GM23248 (cell line): Measurements from ENCODE around the gene NAGS.

Experiments used
- EZH2 ChIP-seq: fragments of 200-600 bp; sonication (generic); IDR thresholded peaks from 2 replicates; pipeline ENCODE4 v1.6.1; 2018; ENCODE audit warnings: antibody characterized with exemption, mild to moderate bottlenecking; ENCODE audit not compliant: insufficient read depth, poor library complexity, severe bottlenecking
- EZH2phosphoT487 ChIP-seq: fragments of 200-600 bp; sonication (generic); IDR thresholded peaks from 2 replicates; pipeline ENCODE4 v1.6.1; 2018; ENCODE audit warnings: antibody characterized with exemption, moderate library complexity, mild to moderate bottlenecking, low read depth; ENCODE audit not compliant: insufficient read depth

DNA sequence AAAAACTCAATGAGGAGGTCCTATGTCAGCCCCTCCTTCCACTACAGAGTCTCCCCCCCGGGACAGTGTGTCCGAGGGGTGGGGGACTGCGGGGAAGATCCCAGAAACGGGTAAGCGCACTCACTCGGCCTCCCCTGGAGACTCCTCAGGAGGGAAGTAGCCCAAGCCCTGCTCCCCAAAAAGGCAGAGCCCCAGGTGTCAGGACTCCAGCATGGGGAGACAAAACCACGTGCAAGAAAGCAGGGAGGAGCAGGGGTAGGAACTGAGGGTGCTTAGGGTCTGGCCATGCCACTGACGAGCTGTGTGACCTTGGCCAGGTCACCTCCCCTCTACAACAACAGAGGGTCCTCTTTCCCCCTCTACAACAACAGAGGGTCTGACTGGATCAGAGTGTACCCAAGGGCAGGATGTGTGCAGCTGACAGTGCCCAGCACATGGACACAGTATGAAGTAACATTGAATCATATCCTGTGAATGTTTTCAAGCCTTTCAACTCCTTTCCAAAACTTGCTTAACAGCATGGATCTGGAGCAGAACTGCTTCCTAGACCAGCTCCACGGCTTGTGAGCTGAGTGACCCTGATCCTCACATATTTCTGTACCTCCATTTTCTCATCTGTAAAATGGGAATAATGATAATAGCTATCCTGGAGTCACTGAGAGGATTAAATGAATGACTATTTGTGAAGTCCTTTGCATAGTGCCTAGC is 2.1 kb upstream of the NAGS start:
- TF ChIP-seq EZH2 (no peak), EZH2phosphoT487 (no peak)
